GM12891 (cell line): ENCODE data around the gene ADGRV1.

Experiments
- POLR2AphosphoS5 ChIP-seq: IDR thresholded peaks from 2 replicates; pipeline ENCODE4 v1.6.1; 2011; ENCODE audit warnings: low read depth, low read length, control low read depth
- TAF1 ChIP-seq: IDR thresholded peaks from 2 replicates; pipeline ENCODE4 v1.6.1; 2011; ENCODE audit warnings: low read depth, low read length, control low read depth

- TF ChIP-seq TAF1, result no peak
- TF ChIP-seq POLR2AphosphoS5, result no peak
Observed at GRCh38 chr5:91020065-91020800, 461.6 kb downstream of the ADGRV1 start.
